ENCODE results near the gene TASOR.

GRCh38 chr3:56720849-56721248, 37.8 kb upstream of the TASOR start:
- TF ChIP-seq, protein P1, sequence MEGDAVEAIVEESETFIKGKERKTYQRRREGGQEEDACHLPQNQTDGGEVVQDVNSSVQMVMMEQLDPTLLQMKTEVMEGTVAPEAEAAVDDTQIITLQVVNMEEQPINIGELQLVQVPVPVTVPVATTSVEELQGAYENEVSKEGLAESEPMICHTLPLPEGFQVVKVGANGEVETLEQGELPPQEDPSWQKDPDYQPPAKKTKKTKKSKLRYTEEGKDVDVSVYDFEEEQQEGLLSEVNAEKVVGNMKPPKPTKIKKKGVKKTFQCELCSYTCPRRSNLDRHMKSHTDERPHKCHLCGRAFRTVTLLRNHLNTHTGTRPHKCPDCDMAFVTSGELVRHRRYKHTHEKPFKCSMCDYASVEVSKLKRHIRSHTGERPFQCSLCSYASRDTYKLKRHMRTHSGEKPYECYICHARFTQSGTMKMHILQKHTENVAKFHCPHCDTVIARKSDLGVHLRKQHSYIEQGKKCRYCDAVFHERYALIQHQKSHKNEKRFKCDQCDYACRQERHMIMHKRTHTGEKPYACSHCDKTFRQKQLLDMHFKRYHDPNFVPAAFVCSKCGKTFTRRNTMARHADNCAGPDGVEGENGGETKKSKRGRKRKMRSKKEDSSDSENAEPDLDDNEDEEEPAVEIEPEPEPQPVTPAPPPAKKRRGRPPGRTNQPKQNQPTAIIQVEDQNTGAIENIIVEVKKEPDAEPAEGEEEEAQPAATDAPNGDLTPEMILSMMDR (conservative IDR thresholded peaks at IDR 0.05): no peak
- TF ChIP-seq ZFX (IDR thresholded peaks at IDR 0.05): no peak

Measured in C4-2B (cell line).